Fibroblast of lung (primary cell): Measurements from ENCODE around the gene TPPP. TPM values are rescaled to one million over a fixed set of nuclear protein-coding genes. Genes with fewer than 3 reads are reported as not detected.

Experiments
- DNase-seq, 2 donors: peaks; one replicate each; pipeline versions ENCODE4 v3.0.0 to v3.0.0-alpha.2; 2010; ENCODE audit warnings: low read depth in 2 of 2
- H2AFZ ChIP-seq: 2 replicates; pipeline ENCODE4 v1.5.1; 2012; ENCODE audit warnings: low read length, control low read depth, inconsistent platforms
- H3K27ac ChIP-seq: 2 replicates; pipeline ENCODE4 v1.5.1; 2011; ENCODE audit warnings: low read length, control low read depth; ENCODE audit not compliant: insufficient read depth
- H3K27me3 ChIP-seq: 2 replicates; pipeline ENCODE4 v1.5.1; 2011; ENCODE audit warnings: mild to moderate bottlenecking, low read length; ENCODE audit not compliant: control insufficient read depth, insufficient read depth
- H3K36me3 ChIP-seq: 2 replicates; pipeline ENCODE4 v1.5.1; 2011; ENCODE audit warnings: low read length; ENCODE audit not compliant: control insufficient read depth, insufficient read depth
- H3K4me1 ChIP-seq: 2 replicates; pipeline ENCODE4 v1.5.1; 2011; ENCODE audit warnings: low read length; ENCODE audit not compliant: control insufficient read depth, insufficient read depth; ENCODE audit errors: extremely low read depth
- H3K4me2 ChIP-seq: 2 replicates; pipeline ENCODE4 v1.5.1; 2011; ENCODE audit warnings: low read length, control low read depth; ENCODE audit not compliant: insufficient read depth; ENCODE audit errors: extremely low read depth
- H3K4me3 ChIP-seq, 4 experiments: fragments of 200-600 bp in 1 of 4; sonication (generic) in 1 of 4; replicated peaks in 1 of 4; 2 replicates each; pipeline ENCODE4 v1.5.1; 2011 to 2016; ENCODE audit warnings: low read length in 4 of 4, low read depth in 3 of 4, mild to moderate bottlenecking in 3 of 4, control low read depth in 2 of 4, inconsistent platforms in 1 of 4, mixed read lengths in 1 of 4; ENCODE audit not compliant: insufficient read depth in 1 of 4; ENCODE audit errors: control extremely low read depth in 1 of 4
- H3K79me2 ChIP-seq: 2 replicates; pipeline ENCODE4 v1.5.1; 2012; ENCODE audit warnings: mild to moderate bottlenecking, low read length, inconsistent platforms; ENCODE audit not compliant: control insufficient read depth, insufficient read depth
- H3K9ac ChIP-seq: 2 replicates; pipeline ENCODE4 v1.5.1; 2011; ENCODE audit warnings: mild to moderate bottlenecking, low read length, control low read depth; ENCODE audit not compliant: insufficient read depth
- H3K9me3 ChIP-seq: 2 replicates; pipeline ENCODE4 v1.5.1; 2012; ENCODE audit warnings: low read depth, low read length; ENCODE audit not compliant: control insufficient read depth, insufficient read depth
- H4K20me1 ChIP-seq: 2 replicates; pipeline ENCODE4 v1.5.1; 2011; ENCODE audit warnings: low read length; ENCODE audit not compliant: control insufficient read depth, insufficient read depth; ENCODE audit errors: extremely low read depth
- EZH2 ChIP-seq: IDR thresholded peaks from 2 replicates; pipeline ENCODE4 v1.5.1; 2012; ENCODE audit warnings: low read length, control low read depth, mild to moderate bottlenecking; ENCODE audit errors: missing control alignments
- polyA plus RNA-seq, 2 donors: library from polyadenylated mRNA; depleted of rRNA in 1 of 2; stranded (reverse) in 1 of 2; unstranded in 1 of 2; fragments of >200 nt; gene quantifications; 2 replicates each; pipeline ENCODE4 v1.2.1, GENCODE V29; 2011 to 2012; ENCODE audit warnings: missing spikeins in 1 of 2
- total RNA-seq: library from RNA; depleted of rRNA; stranded (reverse); fragments of >200 nt; gene quantifications from 2 replicates; pipeline ENCODE4 v1.2.1, GENCODE V29; 2014
- TF ChIP-seq, protein P1 (sequence below), 2 donors: IDR thresholded peaks in 1 of 2; conservative IDR thresholded peaks in 1 of 2; 1 replicate in 1 of 2; 2 replicates in 1 of 2; pipeline ENCODE4 v1.5.1; 2011 to 2012; ENCODE audit warnings: low read length in 2 of 2, control low read depth in 1 of 2, inconsistent platforms in 1 of 2, low read depth in 1 of 2, mild to moderate bottlenecking in 1 of 2

Gene TPPP
- total and polyA plus RNA-seq, 2 donors (not counting 1 experiment from before 2014, with no cell fraction given): 0.06 to 0.17 TPM

DNA sequence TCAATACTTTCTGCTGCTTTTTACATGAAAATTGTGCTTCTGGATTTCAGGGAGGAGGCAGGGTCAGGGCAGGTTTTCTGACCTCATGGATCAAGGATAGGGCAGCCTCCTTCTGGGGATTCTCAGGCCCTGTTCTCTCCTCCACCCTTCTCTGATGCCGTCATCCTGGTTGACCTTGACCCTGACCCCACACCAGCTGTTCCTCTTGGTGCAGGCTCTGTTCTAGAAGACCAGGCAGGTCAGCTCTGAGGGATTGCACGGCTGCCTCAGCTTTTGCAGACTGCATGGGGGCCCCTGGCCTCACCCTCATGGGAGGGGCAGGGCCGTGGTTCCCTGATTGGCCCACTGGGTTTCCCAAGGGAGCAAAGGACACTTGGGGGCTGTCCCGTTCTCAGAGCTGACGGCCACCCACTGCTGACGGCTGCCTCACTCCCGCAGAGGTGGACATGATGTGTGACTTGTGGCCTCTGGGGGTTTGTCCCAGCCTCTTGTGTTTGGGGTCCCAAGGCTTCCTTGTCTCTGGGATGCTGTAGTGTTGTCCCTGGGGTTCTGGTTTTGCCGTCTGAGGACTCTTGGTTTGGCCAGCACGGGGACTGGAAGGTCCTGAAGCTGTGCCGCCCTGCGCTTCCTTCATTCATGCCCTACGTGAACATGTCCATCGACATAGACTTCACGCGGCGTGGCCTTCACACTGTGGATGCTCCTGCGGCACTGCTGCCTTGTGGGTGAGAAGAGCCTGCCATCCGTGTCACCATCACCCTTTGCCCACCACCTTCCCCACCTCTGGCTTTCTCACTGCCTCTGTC, 46.6 kb downstream of the TPPP start:
- no peaks in the 10 kb centered on the region for H3K27me3 ChIP-seq
- no peaks in the 10 kb centered on the region for H3K79me2 ChIP-seq
- no peaks in the 10 kb centered on the region for H4K20me1 ChIP-seq
- no peak overlapping the region for H3K27ac ChIP-seq
- no peak overlapping the region for H2AFZ ChIP-seq
- no peak for TF ChIP-seq EZH2
- TF ChIP-seq, protein P1, sequence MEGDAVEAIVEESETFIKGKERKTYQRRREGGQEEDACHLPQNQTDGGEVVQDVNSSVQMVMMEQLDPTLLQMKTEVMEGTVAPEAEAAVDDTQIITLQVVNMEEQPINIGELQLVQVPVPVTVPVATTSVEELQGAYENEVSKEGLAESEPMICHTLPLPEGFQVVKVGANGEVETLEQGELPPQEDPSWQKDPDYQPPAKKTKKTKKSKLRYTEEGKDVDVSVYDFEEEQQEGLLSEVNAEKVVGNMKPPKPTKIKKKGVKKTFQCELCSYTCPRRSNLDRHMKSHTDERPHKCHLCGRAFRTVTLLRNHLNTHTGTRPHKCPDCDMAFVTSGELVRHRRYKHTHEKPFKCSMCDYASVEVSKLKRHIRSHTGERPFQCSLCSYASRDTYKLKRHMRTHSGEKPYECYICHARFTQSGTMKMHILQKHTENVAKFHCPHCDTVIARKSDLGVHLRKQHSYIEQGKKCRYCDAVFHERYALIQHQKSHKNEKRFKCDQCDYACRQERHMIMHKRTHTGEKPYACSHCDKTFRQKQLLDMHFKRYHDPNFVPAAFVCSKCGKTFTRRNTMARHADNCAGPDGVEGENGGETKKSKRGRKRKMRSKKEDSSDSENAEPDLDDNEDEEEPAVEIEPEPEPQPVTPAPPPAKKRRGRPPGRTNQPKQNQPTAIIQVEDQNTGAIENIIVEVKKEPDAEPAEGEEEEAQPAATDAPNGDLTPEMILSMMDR (conservative IDR thresholded peaks at IDR 0.05 in 1 of 2, IDR thresholded peaks at IDR 0.05 in 1 of 2; ENCODE audit: low read depth in 1 of 2, low read length in 2 of 2): no peak
- H3K9ac ChIP-seq: no peak overlapping the region
- no peaks in the 10 kb centered on the region for H3K9me3 ChIP-seq
- H3K4me3 ChIP-seq: no peak overlapping the region
- peak in 1 of 2 donors; percentile 12 for DNase-seq
- peaks cover 13% of the 10 kb centered on the region for H3K36me3 ChIP-seq
- H3K4me1 ChIP-seq: no peaks in the 10 kb centered on the region
- H3K4me2 ChIP-seq: no peak overlapping the region

DNA sequence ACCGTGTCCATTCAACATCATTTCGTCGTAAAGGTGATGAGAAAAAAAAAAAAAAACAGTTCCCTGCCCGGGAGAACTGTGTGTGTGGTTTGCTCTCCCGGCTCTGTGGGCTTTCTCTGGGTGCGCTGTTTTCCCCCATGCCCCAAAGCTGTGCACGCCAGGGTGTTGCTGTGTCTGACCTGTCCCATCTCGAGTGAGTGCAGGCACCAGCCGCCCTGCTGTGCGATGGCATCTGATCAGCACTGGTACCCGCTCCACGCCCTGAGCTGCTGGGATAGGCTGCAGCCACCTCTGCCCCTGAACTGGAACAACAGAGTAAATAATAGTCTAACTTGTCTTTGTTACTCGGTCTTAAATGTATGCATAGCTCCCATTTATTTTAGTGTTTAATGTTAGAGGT, 47.7 kb downstream of the TPPP start:
- Histone ChIP-seq H2AFZ (no peak overlapping the region), H3K79me2 (no peaks in the 10 kb centered on the region), H3K36me3 (peaks cover 15% of the 10 kb centered on the region), H3K9me3 (no peaks in the 10 kb centered on the region), H3K4me1 (no peaks in the 10 kb centered on the region), H3K4me3 (no peak overlapping the region), H3K27me3 (no peaks in the 10 kb centered on the region), H4K20me1 (no peaks in the 10 kb centered on the region), H3K4me2 (no peak overlapping the region), H3K27ac (no peak overlapping the region), H3K9ac (no peak overlapping the region)
- TF ChIP-seq EZH2: no peak
- TF ChIP-seq, protein P1 (conservative IDR thresholded peaks at IDR 0.05 in 1 of 2, IDR thresholded peaks at IDR 0.05 in 1 of 2; ENCODE audit: low read depth in 1 of 2, low read length in 2 of 2): no peak
- DNase-seq: no peak

DNA sequence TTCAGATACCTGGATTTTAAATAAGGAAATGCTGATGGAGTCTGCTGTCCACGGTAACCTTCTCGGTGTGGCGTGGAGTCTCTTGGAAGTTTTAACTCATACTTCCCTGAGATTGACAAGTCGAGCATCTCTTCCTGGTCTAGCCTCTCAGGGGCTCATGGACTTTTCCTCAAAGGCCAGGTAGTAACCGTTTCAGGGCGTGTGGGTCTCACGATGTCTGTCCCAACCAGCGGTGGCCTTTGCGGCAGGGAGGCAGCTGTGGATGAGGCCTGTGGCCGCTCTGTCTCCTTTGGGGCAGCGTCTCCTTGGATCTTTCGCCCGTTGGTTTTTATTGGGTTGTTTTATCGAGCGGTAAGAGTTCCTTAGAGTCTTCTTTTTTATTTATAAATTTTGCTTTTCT, 48.2 kb downstream of the TPPP start:
- Histone ChIP-seq H3K9me3 (no peaks in the 10 kb centered on the region), H4K20me1 (no peaks in the 10 kb centered on the region), H2AFZ (no peak overlapping the region), H3K9ac (no peak overlapping the region), H3K4me1 (no peaks in the 10 kb centered on the region), H3K4me2 (no peak overlapping the region), H3K79me2 (no peaks in the 10 kb centered on the region), H3K4me3 (no peak overlapping the region), H3K27me3 (no peaks in the 10 kb centered on the region), H3K36me3 (peaks cover 17% of the 10 kb centered on the region), H3K27ac (no peak overlapping the region)
- TF ChIP-seq, protein P1 (conservative IDR thresholded peaks at IDR 0.05 in 1 of 2, IDR thresholded peaks at IDR 0.05 in 1 of 2; ENCODE audit: low read depth in 1 of 2, low read length in 2 of 2): no peak
- TF ChIP-seq EZH2: no peak
- no peak for DNase-seq
